ENCODE data around the gene INO80B. TPM values are rescaled to one million over a fixed set of nuclear protein-coding genes. Genes with fewer than 3 reads are reported as not detected.

The INO80B gene
- total RNA-seq, 1 donor from 2014 or later: 8.7 TPM

GRCh38 chr2:74474899-74475298 is 20.0 kb downstream of the INO80B start:
- Histone ChIP-seq H3K9ac (no peak overlapping the region), H3K4me2 (no peak overlapping the region), H3F3A (ENCODE audit: low read depth) (peaks cover 24% of the 10 kb centered on the region), H3K4me3 (no peak overlapping the region), H3K79me2 (ENCODE audit: low read depth) (peaks cover 4% of the 10 kb centered on the region), H2AFZ (replicated peaks) (no peak overlapping the region), H3K27ac (no peak overlapping the region), H3K36me3 (no peaks in the 10 kb centered on the region), H3K27me3 (no peaks in the 10 kb centered on the region), H3K9me3 (ENCODE audit: low read depth) (no peaks in the 10 kb centered on the region), H3K4me1 (peaks cover 11% of the 10 kb centered on the region), H4K20me1 (ENCODE audit: low read depth) (no peaks in the 10 kb centered on the region)
- DNase-seq (ENCODE audit: low spot score): peak; percentile 32
- TF ChIP-seq CTCF (IDR thresholded peaks at IDR 0.05): peak; percentile 48
- TF ChIP-seq EZH2phosphoT487 (IDR thresholded peaks at IDR 0.05): no peak
- H3K4me3 Mint-ChIP-seq: no peak overlapping the region
- no peak overlapping the region for H3K27ac Mint-ChIP-seq
- H3K9me3 Mint-ChIP-seq: no peaks in the 10 kb centered on the region
- peaks cover 20% of the 10 kb centered on the region for H3K36me3 Mint-ChIP-seq
- peaks cover 12% of the 10 kb centered on the region for H3K27me3 Mint-ChIP-seq (ENCODE audit: insufficient read depth, low read depth)
- H3K4me1 Mint-ChIP-seq: peaks cover 18% of the 10 kb centered on the region

GRCh38 chr2:74481431-74481830 is 26.5 kb downstream of the INO80B start:
- Histone ChIP-seq H3K9me3 (ENCODE audit: low read depth) (no peaks in the 10 kb centered on the region), H2AFZ (replicated peaks) (no peak overlapping the region), H3F3A (ENCODE audit: low read depth) (no peaks in the 10 kb centered on the region), H3K4me1 (peaks cover 8% of the 10 kb centered on the region), H4K20me1 (ENCODE audit: low read depth) (peaks cover 22% of the 10 kb centered on the region), H3K27me3 (no peaks in the 10 kb centered on the region), H3K9ac (peak overlapping the region; percentile 60), H3K4me2 (peak overlapping the region; percentile 97), H3K79me2 (ENCODE audit: low read depth) (peaks cover 33% of the 10 kb centered on the region), H3K27ac (no peak overlapping the region), H3K4me3 (peak overlapping the region; percentile 81), H3K36me3 (no peaks in the 10 kb centered on the region)
- Mint-ChIP-seq H3K27ac (no peak overlapping the region), H3K9me3 (no peaks in the 10 kb centered on the region), H3K36me3 (peaks cover 13% of the 10 kb centered on the region), H3K4me1 (peaks cover 21% of the 10 kb centered on the region), H3K27me3 (ENCODE audit: insufficient read depth, low read depth) (peaks cover 3% of the 10 kb centered on the region), H3K4me3 (peak overlapping the region; percentile 100)
- TF ChIP-seq EZH2phosphoT487 (IDR thresholded peaks at IDR 0.05) (no peak), EZH2 (IDR thresholded peaks at IDR 0.05) (no peak), CTCF (IDR thresholded peaks at IDR 0.05) (no peak)
- no peak for DNase-seq (ENCODE audit: low spot score)

- peaks cover 15% of the 10 kb centered on the region for H3K36me3 Mint-ChIP-seq
- H3K9ac ChIP-seq: peak overlapping the region; percentile 60
- H3K36me3 ChIP-seq: no peaks in the 10 kb centered on the region
- peak overlapping the region; percentile 97 for H3K4me2 ChIP-seq
- H3K27ac Mint-ChIP-seq: no peak overlapping the region
- peaks cover 21% of the 10 kb centered on the region for H3K4me1 Mint-ChIP-seq
- H3K27me3 ChIP-seq: no peaks in the 10 kb centered on the region
- TF ChIP-seq CTCF (IDR thresholded peaks at IDR 0.05) (no peak), EZH2 (IDR thresholded peaks at IDR 0.05) (no peak), EZH2phosphoT487 (IDR thresholded peaks at IDR 0.05) (no peak)
- peak overlapping the region; percentile 81 for H3K4me3 ChIP-seq
- peaks cover 8% of the 10 kb centered on the region for H3K4me1 ChIP-seq
- H3K9me3 ChIP-seq (ENCODE audit: low read depth): no peaks in the 10 kb centered on the region
- H3K27ac ChIP-seq: no peak overlapping the region
- H4K20me1 ChIP-seq (ENCODE audit: low read depth): peaks cover 22% of the 10 kb centered on the region
- no peaks in the 10 kb centered on the region for H3K9me3 Mint-ChIP-seq
- peak; percentile 74 for DNase-seq (ENCODE audit: low spot score)
- H3K79me2 ChIP-seq (ENCODE audit: low read depth): peaks cover 33% of the 10 kb centered on the region
- peaks cover 3% of the 10 kb centered on the region for H3K27me3 Mint-ChIP-seq (ENCODE audit: insufficient read depth, low read depth)
- no peaks in the 10 kb centered on the region for H3F3A ChIP-seq (ENCODE audit: low read depth)
- peak overlapping the region; percentile 87 for H2AFZ ChIP-seq (replicated peaks)
- H3K4me3 Mint-ChIP-seq: peak overlapping the region; percentile 100
Measured at GRCh38 chr2:74481961-74482800, 27.3 kb downstream of the INO80B start.

Measured in neural progenitor cell (in vitro differentiated cells).